B cell (primary cell): ENCODE data around the gene PACRG. TPM values are rescaled to one million over a fixed set of nuclear protein-coding genes. Genes with fewer than 3 reads are reported as not detected.

ENCODE experiments used
- ATAC-seq: fragments of 200-7000 bp; cut with Tn5 transposase; one replicate; pipeline ENCODE4 v1.10.0; 2021; ENCODE audit warnings: low read depth, mild to moderate bottlenecking, moderate number of reproducible peaks, moderate library complexity
- CTCF ChIA-PET: fragments of 350-600 bp; sonication (Branson Sonifier 250); formaldehyde crosslinking; loops from one replicate; lab custom pipeline; 2021; ENCODE audit warnings: antibody characterized with exemption, inconsistent platforms; lab: Charles Lee
- POLR2A ChIA-PET: fragments of 350-600 bp; sonication (Branson Sonifier 250); formaldehyde crosslinking; loops from one replicate; lab custom pipeline; 2021; ENCODE audit warnings: antibody characterized with exemption; lab: Charles Lee
- DNase-seq: peaks from one replicate; pipeline ENCODE4 v3.0.0; 2013
- H2AFZ ChIP-seq: 2 replicates; pipeline ENCODE4 v1.6.1; 2012; ENCODE audit warnings: mild to moderate bottlenecking, low read depth, low read length; ENCODE audit not compliant: insufficient read depth, poor library complexity, severe bottlenecking
- H3K27ac ChIP-seq, 2 donors: 1 replicate in 1 of 2; 2 replicates in 1 of 2; pipeline ENCODE4 v1.5.1; 2012 to 2013; ENCODE audit warnings: low read length in 2 of 2, mild to moderate bottlenecking in 2 of 2, moderate library complexity in 1 of 2
- H3K27me3 ChIP-seq, 4 experiments: fragments of 200-600 bp in 1 of 4; sonication (generic) in 1 of 4; replicated peaks in 1 of 4; 1 replicate in 2 of 4; 2 replicates in 2 of 4; pipeline versions ENCODE4 v1.6.1 to v1.7.0; 2013 to 2016; ENCODE audit warnings: low read length in 3 of 4, mild to moderate bottlenecking in 2 of 4, mixed read lengths in 1 of 4, moderate library complexity in 1 of 4; ENCODE audit not compliant: insufficient read depth in 4 of 4, control insufficient read depth in 3 of 4; ENCODE audit errors: control extremely low read depth in 1 of 4
- H3K36me3 ChIP-seq, 2 experiments: replicated peaks in 1 of 2; 1 replicate in 1 of 2; 2 replicates in 1 of 2; pipeline versions ENCODE4 v1.6.1 to v1.7.1; 2013; ENCODE audit warnings: low read length in 1 of 2; ENCODE audit not compliant: insufficient read depth in 2 of 2, control insufficient read depth in 1 of 2; ENCODE audit errors: control extremely low read depth in 1 of 2, extremely low read depth in 1 of 2
- H3K4me1 ChIP-seq, 2 donors: fragments of 200-600 bp in 1 of 2; sonication (generic) in 1 of 2; 1 replicate in 1 of 2; 2 replicates in 1 of 2; pipeline versions ENCODE4 v1.5.1 to v1.6.1; 2013 to 2017; ENCODE audit warnings: low read length in 2 of 2; ENCODE audit not compliant: control insufficient read depth in 2 of 2, insufficient read depth in 2 of 2
- H3K4me2 ChIP-seq: replicated peaks from 2 replicates; pipeline ENCODE3; 2012; ENCODE audit warnings: mild to moderate bottlenecking, low read depth, low read length; ENCODE audit not compliant: poor library complexity, severe bottlenecking
- H3K4me3 ChIP-seq, 5 experiments: fragments of 200-600 bp in 1 of 5; sonication (generic) in 1 of 5; 1 replicate in 3 of 5; 2 replicates in 2 of 5; pipeline versions ENCODE4 v1.5.1 to v1.7.0; 2011 to 2016; ENCODE audit warnings: low read length in 4 of 5, mild to moderate bottlenecking in 4 of 5, low read depth in 2 of 5, control low read depth in 1 of 5, moderate library complexity in 1 of 5; ENCODE audit not compliant: insufficient read depth in 1 of 5; ENCODE audit errors: control extremely low read depth in 1 of 5, extremely low read depth in 1 of 5
- H3K79me2 ChIP-seq: fragments of 200-600 bp; sonication (generic); one replicate; pipeline ENCODE4 v1.6.0; 2016; ENCODE audit warnings: low read length; ENCODE audit not compliant: control insufficient read depth, insufficient read depth
- H3K9ac ChIP-seq: fragments of 200-600 bp; sonication (generic); 2 replicates; pipeline ENCODE4 v1.6.1; 2017; ENCODE audit warnings: mild to moderate bottlenecking, low read length, moderate library complexity
- H3K9me3 ChIP-seq, 3 donors: one replicate each; pipeline versions ENCODE4 v1.6.1 to v1.7.1; 2013; ENCODE audit warnings: low read length in 2 of 3; ENCODE audit not compliant: control insufficient read depth in 2 of 3, insufficient read depth in 1 of 3; ENCODE audit errors: control extremely low read depth in 1 of 3
- H4K20me1 ChIP-seq: 2 replicates; pipeline ENCODE4 v1.6.0; 2012; ENCODE audit warnings: mild to moderate bottlenecking, low read length; ENCODE audit not compliant: insufficient read depth, control insufficient read depth, poor library complexity, severe bottlenecking
- H3K27ac Mint-ChIP-seq: one replicate; pipeline ENCODE4 v1.8.0; 2021; ENCODE audit warnings: mixed read lengths
- H3K27me3 Mint-ChIP-seq: one replicate; pipeline ENCODE4 v1.8.0; 2021; ENCODE audit warnings: mixed read lengths
- H3K4me1 Mint-ChIP-seq: one replicate; pipeline ENCODE4 v1.8.0; 2021; ENCODE audit warnings: mixed read lengths
- H3K4me3 Mint-ChIP-seq: one replicate; pipeline ENCODE4 v1.8.0; 2021; ENCODE audit warnings: mixed read lengths
- H3K9me3 Mint-ChIP-seq: one replicate; pipeline ENCODE4 v1.8.0; 2022; ENCODE audit warnings: mixed read lengths; ENCODE audit not compliant: insufficient read depth
- CTCF ChIP-seq: fragments of 200-600 bp; IDR thresholded peaks from one replicate; pipeline ENCODE4 v1.8.0; 2022; ENCODE audit warnings: antibody characterized with exemption, mild to moderate bottlenecking
- EZH2 ChIP-seq: IDR thresholded peaks from 2 replicates; pipeline ENCODE4 v1.6.1; 2012; ENCODE audit warnings: borderline replicate concordance, low read depth, mild to moderate bottlenecking, moderate library complexity, low read length; ENCODE audit not compliant: insufficient read depth, poor library complexity, severe bottlenecking
- WGBS: methylation state at CpG from one replicate; pipeline ENCODE4 v1.1.5; 2013; ENCODE audit warnings: missing lambda C conversion rate; ENCODE audit not compliant: insufficient coverage; 5-methylcytosine and 5-hydroxymethylcytosine counted together
- intact Hi-C: fragments of 100-400 bp; cut with micrococcal nuclease; formaldehyde crosslinking; loops from one replicate; pipeline ENCODE4 v1.10.0; 2022
- polyA plus RNA-seq: library from polyadenylated mRNA; depleted of rRNA; stranded (reverse); fragments of >200 nt; gene quantifications from 2 replicates; pipeline ENCODE4 v1.2.3, GENCODE V29; 2012
- total RNA-seq, 2 donors: library from RNA; stranded (reverse); fragments of 120-200 nt in 1 of 2; gene quantifications; 1 replicate in 1 of 2; 2 replicates in 1 of 2; pipeline versions ENCODE4 v1.2.3 to v1.2.4, GENCODE V29; 2013 to 2022

Gene PACRG
- total and polyA plus RNA-seq, 2 donors (not counting 1 experiment from before 2014, with no cell fraction given), result not detected

- ChIA-PET POLR2A (no interaction called here), CTCF (no interaction called here)
- H3K4me1 Mint-ChIP-seq, result no peaks in the 10 kb centered on the region
- no peaks in the 10 kb centered on the region for H3K27me3 ChIP-seq
- ATAC-seq (no peak), DNase-seq (no peak)
- H3K79me2 ChIP-seq, result no peaks in the 10 kb centered on the region
- no peak overlapping the region for H2AFZ ChIP-seq
- H3K4me3 ChIP-seq, result no peak overlapping the region
- H3K9me3 ChIP-seq, result peaks cover 0 to 2% (median 0%) of the 10 kb centered on the region in 3 donors
- no peaks in the 10 kb centered on the region for H4K20me1 ChIP-seq
- TF ChIP-seq EZH2 (no peak), CTCF (no peak)
- H3K9me3 Mint-ChIP-seq, result peaks cover 3% of the 10 kb centered on the region
- H3K36me3 ChIP-seq, result no peaks in the 10 kb centered on the region
- intact Hi-C loops, result no loop called here
- H3K27ac Mint-ChIP-seq, result no peak overlapping the region
- no peak overlapping the region for H3K27ac ChIP-seq
- H3K4me2 ChIP-seq, result no peak overlapping the region
- no peaks in the 10 kb centered on the region for H3K4me1 ChIP-seq
- H3K27me3 Mint-ChIP-seq, result no peaks in the 10 kb centered on the region
- no CpG with 5 or more reads among the region's 8 CpGs for WGBS
- no peak overlapping the region for H3K9ac ChIP-seq
- no peak overlapping the region for H3K4me3 Mint-ChIP-seq
These were observed 349.4 kb downstream of the PACRG start for GRCh38 chr6:163077134-163077533.

DNA sequence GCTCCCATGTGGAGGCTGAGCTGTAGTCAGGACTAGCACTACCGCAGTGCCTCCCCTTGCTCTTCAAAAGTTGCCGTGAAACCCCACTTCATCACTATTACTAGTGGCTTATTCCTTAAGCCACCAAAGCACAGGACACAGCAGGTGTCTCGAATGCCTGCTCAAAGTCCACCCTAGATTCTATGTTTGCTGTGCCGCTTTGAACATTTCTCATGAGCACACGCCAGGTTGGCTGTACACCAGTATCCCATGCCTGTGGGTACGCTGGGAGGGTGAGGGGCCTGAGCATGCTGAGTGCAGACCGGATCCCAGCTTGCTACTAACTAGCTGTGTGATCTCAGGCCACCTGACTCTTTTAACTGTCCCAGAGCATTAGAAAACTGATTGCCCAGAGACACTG, 350.9 kb downstream of the PACRG start:
- TF ChIP-seq CTCF, result no peak
- H3K9me3 ChIP-seq, result peaks cover 0 to 2% (median 0%) of the 10 kb centered on the region in 3 donors
- H3K4me1 Mint-ChIP-seq, result no peaks in the 10 kb centered on the region
- H4K20me1 ChIP-seq, result no peaks in the 10 kb centered on the region
- no peak overlapping the region for H3K27ac ChIP-seq
- no peak overlapping the region for H2AFZ ChIP-seq
- WGBS, result 88% methylated on average over 6 of the region's 7 CpGs
- no peak overlapping the region for H3K4me3 ChIP-seq
- no peaks in the 10 kb centered on the region for H3K36me3 ChIP-seq
- intact Hi-C loops, result no loop called here
- no peak for DNase-seq
- no peak for ATAC-seq
- H3K4me3 Mint-ChIP-seq, result no peak overlapping the region
- H3K27ac Mint-ChIP-seq, result no peak overlapping the region
- POLR2A ChIA-PET, result no interaction called here
- H3K27me3 ChIP-seq, result no peaks in the 10 kb centered on the region
- no peaks in the 10 kb centered on the region for H3K4me1 ChIP-seq
- CTCF ChIA-PET, result no interaction called here
- no peak overlapping the region for H3K9ac ChIP-seq
- H3K27me3 Mint-ChIP-seq, result no peaks in the 10 kb centered on the region
- no peaks in the 10 kb centered on the region for H3K79me2 ChIP-seq
- peaks cover 3% of the 10 kb centered on the region for H3K9me3 Mint-ChIP-seq
- no peak overlapping the region for H3K4me2 ChIP-seq
